ENCODE results near the gene SEC24A.

Gene SEC24A

DNA sequence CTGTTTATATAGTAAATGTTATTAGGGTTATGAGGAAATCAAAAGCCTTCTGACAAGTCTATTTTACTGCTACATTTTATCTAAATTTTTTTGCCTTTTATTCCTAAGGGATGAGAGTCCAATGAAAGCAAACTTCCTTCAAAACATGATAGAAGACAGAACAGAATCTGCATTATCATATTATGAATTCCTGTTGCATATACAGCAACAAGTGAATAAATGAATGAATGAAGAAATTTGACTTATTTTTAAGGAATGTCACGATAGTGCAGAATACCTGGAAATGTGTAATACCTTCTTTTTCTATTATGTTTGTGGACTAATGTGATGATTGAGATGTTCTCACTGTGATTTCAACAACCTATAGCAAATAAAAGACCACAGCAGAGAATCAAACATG lies 76.3 kb downstream of the SEC24A start:
- TF ChIP-seq, protein P1, sequence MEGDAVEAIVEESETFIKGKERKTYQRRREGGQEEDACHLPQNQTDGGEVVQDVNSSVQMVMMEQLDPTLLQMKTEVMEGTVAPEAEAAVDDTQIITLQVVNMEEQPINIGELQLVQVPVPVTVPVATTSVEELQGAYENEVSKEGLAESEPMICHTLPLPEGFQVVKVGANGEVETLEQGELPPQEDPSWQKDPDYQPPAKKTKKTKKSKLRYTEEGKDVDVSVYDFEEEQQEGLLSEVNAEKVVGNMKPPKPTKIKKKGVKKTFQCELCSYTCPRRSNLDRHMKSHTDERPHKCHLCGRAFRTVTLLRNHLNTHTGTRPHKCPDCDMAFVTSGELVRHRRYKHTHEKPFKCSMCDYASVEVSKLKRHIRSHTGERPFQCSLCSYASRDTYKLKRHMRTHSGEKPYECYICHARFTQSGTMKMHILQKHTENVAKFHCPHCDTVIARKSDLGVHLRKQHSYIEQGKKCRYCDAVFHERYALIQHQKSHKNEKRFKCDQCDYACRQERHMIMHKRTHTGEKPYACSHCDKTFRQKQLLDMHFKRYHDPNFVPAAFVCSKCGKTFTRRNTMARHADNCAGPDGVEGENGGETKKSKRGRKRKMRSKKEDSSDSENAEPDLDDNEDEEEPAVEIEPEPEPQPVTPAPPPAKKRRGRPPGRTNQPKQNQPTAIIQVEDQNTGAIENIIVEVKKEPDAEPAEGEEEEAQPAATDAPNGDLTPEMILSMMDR (IDR thresholded peaks at IDR 0.05; ENCODE audit: insufficient read depth, low read depth, low read length, missing control alignments) = no peak
- no peak overlapping the region for H3K4me3 ChIP-seq (ENCODE audit: low read length)
- DNase-seq (ENCODE audit: low read depth) = no peak

DNA sequence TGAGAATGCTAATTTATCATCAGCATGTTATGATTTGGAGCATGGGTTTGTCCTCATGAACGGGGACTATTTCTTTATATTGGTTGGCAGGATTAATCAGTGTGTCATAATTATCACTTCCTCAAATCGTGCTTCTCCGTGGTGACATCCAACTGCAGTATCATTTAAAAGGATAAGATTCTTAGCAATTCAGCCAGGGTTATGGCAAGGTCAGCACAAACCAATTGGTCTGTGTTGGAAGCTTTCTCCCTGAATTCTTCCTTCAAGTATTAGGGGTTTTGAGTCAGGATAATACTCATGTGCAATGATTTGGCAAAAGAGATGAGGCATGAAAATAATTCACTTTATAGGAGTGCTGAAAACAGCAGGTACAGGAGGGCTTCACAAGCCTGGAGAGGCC lies 84.2 kb downstream of the SEC24A start:
- no peak for DNase-seq (ENCODE audit: low read depth)
- H3K4me3 ChIP-seq (ENCODE audit: low read length) = no peak overlapping the region
- TF ChIP-seq, protein P1 (IDR thresholded peaks at IDR 0.05; ENCODE audit: insufficient read depth, low read depth, low read length, missing control alignments) = no peak

DNA sequence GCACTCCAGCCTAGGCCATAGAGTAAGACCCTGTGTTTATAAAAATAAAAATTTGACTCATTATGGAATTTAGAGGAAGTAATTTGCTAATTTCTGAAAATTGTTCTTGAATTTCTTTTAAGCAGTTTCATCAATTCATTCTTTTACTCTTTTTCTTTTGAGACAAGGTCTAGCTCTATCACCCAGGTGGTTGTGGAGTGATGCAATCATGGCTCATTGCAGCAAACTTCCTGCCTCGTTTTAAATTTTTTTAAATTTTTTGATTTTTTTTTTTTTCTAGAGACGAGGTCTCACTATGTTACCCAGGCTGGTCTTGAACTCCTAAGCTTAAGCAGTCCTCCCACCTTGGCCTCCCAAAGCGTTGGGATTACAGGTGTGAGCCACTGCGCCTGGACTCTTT lies 86.7 kb downstream of the SEC24A start:
- TF ChIP-seq, protein P1 (IDR thresholded peaks at IDR 0.05; ENCODE audit: insufficient read depth, low read depth, low read length, missing control alignments) = no peak
- H3K4me3 ChIP-seq (ENCODE audit: low read length) = no peak overlapping the region
- DNase-seq (ENCODE audit: low read depth) = peak; percentile 16

DNA sequence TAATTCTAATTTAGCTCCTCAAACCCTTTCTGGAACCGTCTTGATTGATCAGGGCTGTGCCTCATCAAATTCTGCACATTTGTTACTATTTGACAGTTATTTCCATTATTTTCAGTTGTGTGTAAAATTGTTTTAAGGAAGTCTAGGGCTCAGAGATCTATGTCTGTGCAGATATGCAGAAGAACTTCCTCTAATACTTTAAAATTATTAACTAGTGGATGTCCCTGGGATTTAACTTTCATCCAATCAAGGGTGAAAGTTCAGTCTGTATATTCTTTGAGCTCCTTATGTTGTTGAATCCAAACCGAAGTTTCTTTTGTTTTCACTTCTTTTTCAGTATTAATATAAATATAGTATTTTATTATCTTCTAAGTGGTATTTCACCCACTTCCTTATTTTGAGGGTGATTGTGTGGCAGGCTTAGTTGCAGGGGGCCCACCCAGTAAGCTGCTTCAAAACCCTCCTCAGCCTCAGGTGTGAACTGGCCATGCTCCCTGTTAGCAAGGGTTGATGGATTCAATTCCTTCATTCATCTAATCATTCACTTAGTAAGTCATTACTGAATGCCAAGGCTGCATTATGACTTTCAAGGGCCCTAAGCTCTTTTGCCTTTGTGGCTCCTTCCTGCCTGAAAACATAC lies 87.7 kb downstream of the SEC24A start:
- TF ChIP-seq, protein P1 (IDR thresholded peaks at IDR 0.05; ENCODE audit: insufficient read depth, low read depth, low read length, missing control alignments) = no peak
- DNase-seq (ENCODE audit: low read depth) = no peak
- no peak overlapping the region for H3K4me3 ChIP-seq (ENCODE audit: low read length)

DNA sequence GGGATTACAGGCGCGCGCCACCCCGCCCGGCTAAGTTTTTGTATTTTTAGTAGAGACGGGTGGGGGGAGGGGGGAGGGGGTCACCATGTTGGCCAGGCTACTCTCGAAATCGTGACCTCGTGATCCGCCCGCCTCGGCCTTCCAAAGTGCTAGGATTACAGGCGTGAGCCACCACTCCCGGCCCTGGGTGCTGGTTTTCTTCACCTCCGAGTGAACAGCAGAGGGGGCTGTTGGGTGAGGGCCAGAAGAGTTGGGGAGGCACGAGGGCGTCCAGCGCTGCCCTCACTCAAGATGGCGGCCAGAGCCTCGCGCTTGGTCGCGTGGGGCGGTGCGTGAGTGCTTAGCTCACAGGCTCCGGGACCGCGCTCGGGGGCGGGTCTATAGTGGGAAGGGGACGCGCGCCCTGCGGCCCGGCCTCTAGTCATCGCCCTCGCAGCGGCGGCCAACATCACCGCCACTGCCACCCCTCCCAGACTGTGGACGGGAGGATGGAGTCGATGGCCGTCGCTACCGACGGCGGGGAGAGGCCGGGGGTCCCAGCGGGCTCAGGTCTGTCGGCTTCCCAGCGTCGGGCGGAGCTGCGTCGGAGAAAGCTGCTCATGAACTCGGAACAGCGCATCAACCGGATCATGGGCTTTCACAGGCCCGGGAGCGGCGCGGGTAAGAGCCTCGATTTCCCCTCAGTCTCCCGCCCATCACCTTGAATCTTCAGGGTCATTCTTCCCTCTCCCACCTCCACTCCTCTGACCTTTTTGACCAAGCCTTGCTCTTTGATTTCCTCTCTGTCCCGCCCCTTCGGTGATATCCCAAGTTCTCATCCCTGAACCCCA lies 89.8 kb downstream of the SEC24A start, which contains the start of gene CAMLG:
Gene CAMLG (plus strand): TSS at position 416 of the 830 bp plus-strand sequence. CDS start 73 bp downstream, at position 489.
- TF ChIP-seq, protein P1 (IDR thresholded peaks at IDR 0.05; ENCODE audit: insufficient read depth, low read depth, low read length, missing control alignments) = peak; percentile 50
- DNase-seq (ENCODE audit: low read depth) = peak; percentile 98
- peak within 1 kb of the TSS; percentile 84 for H3K4me3 ChIP-seq (ENCODE audit: low read length)

DNA sequence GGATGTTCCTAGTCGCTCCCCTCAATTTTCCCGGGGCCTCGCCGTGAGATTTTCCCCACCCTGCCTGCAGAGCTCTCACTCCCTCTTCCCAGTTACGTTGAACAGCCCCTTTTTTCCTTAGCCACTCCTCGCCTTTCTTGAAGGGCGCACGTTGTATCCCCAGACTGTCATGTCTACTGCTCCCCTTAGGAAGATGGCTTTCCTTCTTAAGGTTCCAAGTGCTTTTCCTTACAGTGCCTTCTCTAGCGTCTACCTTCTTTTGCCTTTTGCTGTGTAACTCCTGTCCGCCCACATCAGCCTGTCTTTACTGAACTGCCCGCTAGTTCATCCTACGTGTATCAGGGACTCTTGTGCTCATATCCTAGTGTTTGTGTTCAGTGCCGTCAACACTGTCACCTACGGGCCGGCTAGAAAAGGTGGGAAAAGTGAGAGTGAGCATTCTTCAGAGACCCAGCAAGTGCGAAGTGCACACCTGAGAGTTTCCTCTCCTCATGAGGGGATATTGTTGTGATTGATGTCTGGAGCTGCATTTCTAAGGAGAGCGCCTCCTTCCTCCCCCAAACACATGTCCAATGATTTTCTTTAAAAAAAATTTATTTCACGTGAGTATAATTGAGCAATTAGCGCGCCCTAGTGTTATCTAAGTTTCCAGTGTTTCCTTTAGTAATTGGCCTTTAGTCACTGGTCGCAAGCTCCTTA lies 90.5 kb downstream of the SEC24A start:
- H3K4me3 ChIP-seq (ENCODE audit: low read length) = peak overlapping the region; percentile 84
- DNase-seq (ENCODE audit: low read depth) = peak; percentile 62
- TF ChIP-seq, protein P1 (IDR thresholded peaks at IDR 0.05; ENCODE audit: insufficient read depth, low read depth, low read length, missing control alignments) = peak; percentile 36

Data from epithelial cell of esophagus (primary cell).